HepG2 (cell line): ENCODE results near the gene IL1A. TPM values are rescaled to one million over a fixed set of nuclear protein-coding genes. Genes with fewer than 3 reads are reported as not detected.

Experiments
- ARHGAP35 ChIP-seq: sonication (generic); formaldehyde crosslinking; IDR thresholded peaks from 2 replicates; pipeline ENCODE4 v1.9.0; 2022; ENCODE audit warnings: mild to moderate bottlenecking, inconsistent platforms, moderate library complexity, missing genetic modification reagents, borderline replicate concordance
- ARNT ChIP-seq: fragments of 450-650 bp; IDR thresholded peaks from 2 replicates; pipeline ENCODE4 v1.6.1; 2017
- ATRX ChIP-seq: sonication (generic); formaldehyde crosslinking; IDR thresholded peaks from 2 replicates; pipeline ENCODE4 v1.4.0; 2020; ENCODE audit warnings: missing genetic modification reagents, borderline replicate concordance
- DNMT3B ChIP-seq: conservative IDR thresholded peaks from 2 replicates; pipeline ENCODE4 v1.6.1; 2016; ENCODE audit warnings: missing biosample characterization, control low read depth
- EP300 ChIP-seq, 3 experiments: sonication (generic) in 1 of 3; formaldehyde crosslinking in 1 of 3; IDR thresholded peaks; 2 replicates each; pipeline versions ENCODE4 v1.5.1 to v1.6.1; 2011 to 2020; ENCODE audit warnings: low read depth in 2 of 3, low read length in 2 of 3, borderline replicate concordance in 1 of 3, improper control_type of control experiment in 1 of 3, mild to moderate bottlenecking in 1 of 3, missing genetic modification reagents in 1 of 3, moderate library complexity in 1 of 3
- EZH2 ChIP-seq: conservative IDR thresholded peaks from 2 replicates; pipeline ENCODE4 v1.6.1; 2012; ENCODE audit warnings: mild to moderate bottlenecking, low read depth, low read length, moderate library complexity
- FOSL2 ChIP-seq: sonication (generic); formaldehyde crosslinking; IDR thresholded peaks from 2 replicates; pipeline ENCODE4 v1.4.0; 2020; ENCODE audit warnings: missing genetic modification reagents
- FOXA1 ChIP-seq, 2 experiments: fragments of 450-650 bp in 1 of 2; sonication (generic) in 1 of 2; formaldehyde crosslinking in 1 of 2; IDR thresholded peaks; 2 replicates each; pipeline versions ENCODE4 v1.4.0 to v1.6.1; 2016 to 2020; ENCODE audit warnings: missing genetic modification reagents in 1 of 2
- GATAD2A ChIP-seq: IDR thresholded peaks from 2 replicates; pipeline ENCODE4 v1.6.1; 2016
- HOXD1 ChIP-seq: sonication (generic); formaldehyde crosslinking; IDR thresholded peaks from 2 replicates; pipeline ENCODE4 v1.5.0; 2020; ENCODE audit warnings: missing genetic modification reagents
- MTA3 ChIP-seq: sonication (generic); formaldehyde crosslinking; IDR thresholded peaks from 2 replicates; pipeline ENCODE4 v1.4.0; 2020; ENCODE audit warnings: missing genetic modification reagents
- NAIF1 ChIP-seq: sonication (generic); formaldehyde crosslinking; IDR thresholded peaks from 2 replicates; pipeline ENCODE4 v1.5.0; 2020; ENCODE audit warnings: mild to moderate bottlenecking, missing genetic modification reagents, borderline replicate concordance
- POLR2AphosphoS2 ChIP-seq: IDR thresholded peaks from 2 replicates; pipeline ENCODE4 v1.6.1; 2011; ENCODE audit warnings: low read depth, low read length, improper control_type of control experiment
- RCOR2 ChIP-seq: IDR thresholded peaks from 2 replicates; pipeline ENCODE4 v1.6.1; 2016; ENCODE audit warnings: missing biosample characterization, missing genetic modification reagents
- RFXANK ChIP-seq: IDR thresholded peaks from 2 replicates; pipeline ENCODE4 v1.6.1; 2016
- SMAD3 ChIP-seq: sonication (generic); formaldehyde crosslinking; IDR thresholded peaks from 2 replicates; pipeline ENCODE4 v1.4.0; 2020; ENCODE audit warnings: missing genetic modification reagents
- SUZ12 ChIP-seq: fragments of 150-350 bp; IDR thresholded peaks from 2 replicates; pipeline ENCODE4 v1.6.1; 2014; ENCODE audit warnings: low read depth, low read length
- ZFP36L2 ChIP-seq: sonication (generic); formaldehyde crosslinking; IDR thresholded peaks from 2 replicates; pipeline ENCODE4 v1.4.0; 2020; ENCODE audit warnings: missing genetic modification reagents
- ZNF274 ChIP-seq: sonication (generic); formaldehyde crosslinking; IDR thresholded peaks from 2 replicates; pipeline ENCODE4 v1.5.1; 2020; ENCODE audit warnings: mild to moderate bottlenecking, missing genetic modification reagents
- ZNF572 ChIP-seq: sonication (generic); formaldehyde crosslinking; IDR thresholded peaks from 2 replicates; pipeline ENCODE4 v1.5.1; 2020; ENCODE audit warnings: mild to moderate bottlenecking, missing genetic modification reagents
- ZNF644 ChIP-seq: IDR thresholded peaks from 2 replicates; pipeline ENCODE4 v1.6.1; 2016; ENCODE audit warnings: low read depth
- ZNF7 ChIP-seq: IDR thresholded peaks from 2 replicates; pipeline ENCODE4 v1.6.1; 2016; ENCODE audit warnings: missing biosample characterization, missing genetic modification reagents
- ZNF780A ChIP-seq: sonication (generic); formaldehyde crosslinking; IDR thresholded peaks from 2 replicates; pipeline ENCODE4 v1.8.0; 2022; ENCODE audit warnings: mild to moderate bottlenecking, missing genetic modification reagents, moderate library complexity
- ZNF782 ChIP-seq: sonication (generic); formaldehyde crosslinking; IDR thresholded peaks from 2 replicates; pipeline ENCODE4 v1.4.0; 2020; ENCODE audit warnings: missing genetic modification reagents, mild to moderate bottlenecking, borderline replicate concordance
- polyA plus RNA-seq, 8 experiments: library from polyadenylated mRNA; depleted of rRNA in 3 of 8; stranded (reverse) in 7 of 8; unstranded in 1 of 8; fragments of >200 nt; fragmentation: Illumina TruSeq in 4 of 8; extraction: Trizol in 4 of 8; gene quantifications; 2 replicates each; pipeline versions ENCODE4 v1.2.1 to v1.2.3, GENCODE V29; 2011 to 2016; ENCODE audit warnings: low read depth in 4 of 8, missing spikeins in 1 of 8, mixed read lengths in 1 of 8; ENCODE audit not compliant: insufficient read depth in 1 of 8
- total RNA-seq, 5 experiments: library from RNA; depleted of rRNA; stranded (reverse); fragments of >200 nt; fragmentation: Illumina TruSeq; extraction: Trizol; gene quantifications; 2 replicates each; pipeline ENCODE4 v1.2.3, GENCODE V29; 2016; ENCODE audit warnings: low read depth in 1 of 5
- TF ChIP-seq, protein P1 (sequence below): IDR thresholded peaks from 2 replicates; pipeline ENCODE4 v1.6.1; 2016; ENCODE audit warnings: mild to moderate bottlenecking
- TF ChIP-seq, protein P2 (sequence below): fragments of 450-650 bp; IDR thresholded peaks from 2 replicates; pipeline ENCODE4 v1.6.1; 2017; ENCODE audit warnings: mild to moderate bottlenecking
- TF ChIP-seq, protein P3 (sequence below): sonication (generic); formaldehyde crosslinking; conservative IDR thresholded peaks from 2 replicates; pipeline ENCODE4 v1.4.0; 2020; ENCODE audit warnings: missing genetic modification reagents

The IL1A gene
- total and polyA plus RNA-seq, 2 of the 13 experiments (the other 11 are each of a cell fraction or from before 2014, with no cell fraction given): not detected

DNA sequence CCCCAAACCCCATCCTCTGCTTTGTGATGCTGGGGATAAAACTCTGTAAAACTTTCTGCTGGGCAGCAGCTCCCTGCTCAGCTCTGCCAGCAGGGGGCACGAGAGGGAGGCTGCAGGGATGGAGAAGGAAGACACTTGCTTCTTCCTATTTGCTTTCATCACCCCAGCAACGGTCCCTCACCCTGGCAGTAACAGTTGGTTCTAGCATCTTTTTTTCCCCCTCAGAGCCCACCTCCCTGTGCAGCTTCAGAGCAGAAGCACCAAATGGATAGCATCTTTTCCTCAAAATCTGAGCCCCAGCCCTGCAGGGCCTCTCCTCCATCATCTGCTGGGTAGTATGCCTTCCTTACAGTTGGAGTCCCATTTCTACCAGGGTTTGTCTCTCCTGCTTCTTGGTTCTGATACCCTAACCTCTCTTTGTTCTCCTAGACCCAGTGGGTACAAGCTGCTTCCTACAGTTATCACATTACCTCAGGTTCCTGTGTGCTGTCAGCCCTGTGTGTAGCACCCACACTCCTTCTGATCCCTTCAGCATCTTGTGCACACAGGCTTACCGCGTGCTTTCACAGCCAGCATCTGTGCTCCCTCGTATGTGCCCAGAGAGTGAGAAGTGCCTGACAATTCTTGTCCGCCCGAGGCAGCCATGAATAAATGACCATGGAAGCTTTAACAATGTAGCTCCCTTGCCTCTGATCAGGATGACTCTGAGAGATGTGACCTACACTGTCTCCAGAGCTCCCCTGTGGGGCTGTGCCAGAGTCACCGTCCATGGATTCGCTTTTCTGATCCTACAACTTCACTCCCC is 34.3 kb downstream of the IL1A start (continued):
- TF ChIP-seq SMAD3 (CRISPR knock-in tag): 0 out of 2 replicates have a peak, but pooled peaks have one; percentile 55
- TF ChIP-seq ARNT: no peak
- TF ChIP-seq NAIF1 (CRISPR knock-in tag): no peak
- TF ChIP-seq ZNF644 (CRISPR knock-in tag): no peak
- no peak for TF ChIP-seq SUZ12
- TF ChIP-seq ZFP36L2 (CRISPR knock-in tag): no peak
- TF ChIP-seq DNMT3B (CRISPR knock-in tag): no peak
- no peak for TF ChIP-seq RCOR2 (CRISPR knock-in tag)
- TF ChIP-seq ZNF7 (CRISPR knock-in tag): no peak
- no peak for TF ChIP-seq POLR2AphosphoS2
- TF ChIP-seq ATRX (CRISPR knock-in tag): no peak
- TF ChIP-seq EP300 (IDR thresholded peaks at IDR 0.05; ENCODE audit: low read depth in 2 of 2, low read length in 2 of 2): no peak
- TF ChIP-seq EP300 (CRISPR knock-in tag; IDR thresholded peaks at IDR 0.05; ENCODE audit: borderline replicate concordance): no peak
- no peak for TF ChIP-seq ZNF274
- TF ChIP-seq FOSL2 (CRISPR knock-in tag): peak; percentile 55; the same call in 1 of the 2 replicates
- TF ChIP-seq ARHGAP35: no peak
- no peak for TF ChIP-seq MTA3 (CRISPR knock-in tag)
- peak; percentile 61 for TF ChIP-seq GATAD2A
- TF ChIP-seq RFXANK (CRISPR knock-in tag): no peak
- no peak for TF ChIP-seq ZNF780A (CRISPR knock-in tag)
- TF ChIP-seq, protein P1, sequence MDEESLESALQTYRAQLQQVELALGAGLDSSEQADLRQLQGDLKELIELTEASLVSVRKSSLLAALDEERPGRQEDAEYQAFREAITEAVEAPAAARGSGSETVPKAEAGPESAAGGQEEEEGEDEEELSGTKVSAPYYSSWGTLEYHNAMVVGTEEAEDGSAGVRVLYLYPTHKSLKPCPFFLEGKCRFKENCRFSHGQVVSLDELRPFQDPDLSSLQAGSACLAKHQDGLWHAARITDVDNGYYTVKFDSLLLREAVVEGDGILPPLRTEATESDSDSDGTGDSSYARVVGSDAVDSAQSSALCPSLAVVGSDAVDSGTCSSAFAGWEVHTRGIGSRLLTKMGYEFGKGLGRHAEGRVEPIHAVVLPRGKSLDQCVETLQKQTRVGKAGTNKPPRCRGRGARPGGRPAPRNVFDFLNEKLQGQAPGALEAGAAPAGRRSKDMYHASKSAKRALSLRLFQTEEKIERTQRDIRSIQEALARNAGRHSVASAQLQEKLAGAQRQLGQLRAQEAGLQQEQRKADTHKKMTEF: peak; percentile 52; the same call in 1 of the 2 replicates
- TF ChIP-seq HOXD1 (CRISPR knock-in tag): no peak
- TF ChIP-seq FOXA1 (IDR thresholded peaks at IDR 0.05): no peak
- peak; percentile 39; the same call in 1 of the 2 replicates for TF ChIP-seq FOXA1 (CRISPR knock-in tag; IDR thresholded peaks at IDR 0.05)
- TF ChIP-seq EZH2: no peak
- TF ChIP-seq ZNF782 (CRISPR knock-in tag): no peak
- TF ChIP-seq, protein P2, sequence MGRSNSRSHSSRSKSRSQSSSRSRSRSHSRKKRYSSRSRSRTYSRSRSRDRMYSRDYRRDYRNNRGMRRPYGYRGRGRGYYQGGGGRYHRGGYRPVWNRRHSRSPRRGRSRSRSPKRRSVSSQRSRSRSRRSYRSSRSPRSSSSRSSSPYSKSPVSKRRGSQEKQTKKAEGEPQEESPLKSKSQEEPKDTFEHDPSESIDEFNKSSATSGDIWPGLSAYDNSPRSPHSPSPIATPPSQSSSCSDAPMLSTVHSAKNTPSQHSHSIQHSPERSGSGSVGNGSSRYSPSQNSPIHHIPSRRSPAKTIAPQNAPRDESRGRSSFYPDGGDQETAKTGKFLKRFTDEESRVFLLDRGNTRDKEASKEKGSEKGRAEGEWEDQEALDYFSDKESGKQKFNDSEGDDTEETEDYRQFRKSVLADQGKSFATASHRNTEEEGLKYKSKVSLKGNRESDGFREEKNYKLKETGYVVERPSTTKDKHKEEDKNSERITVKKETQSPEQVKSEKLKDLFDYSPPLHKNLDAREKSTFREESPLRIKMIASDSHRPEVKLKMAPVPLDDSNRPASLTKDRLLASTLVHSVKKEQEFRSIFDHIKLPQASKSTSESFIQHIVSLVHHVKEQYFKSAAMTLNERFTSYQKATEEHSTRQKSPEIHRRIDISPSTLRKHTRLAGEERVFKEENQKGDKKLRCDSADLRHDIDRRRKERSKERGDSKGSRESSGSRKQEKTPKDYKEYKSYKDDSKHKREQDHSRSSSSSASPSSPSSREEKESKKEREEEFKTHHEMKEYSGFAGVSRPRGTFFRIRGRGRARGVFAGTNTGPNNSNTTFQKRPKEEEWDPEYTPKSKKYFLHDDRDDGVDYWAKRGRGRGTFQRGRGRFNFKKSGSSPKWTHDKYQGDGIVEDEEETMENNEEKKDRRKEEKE: no peak
- TF ChIP-seq, protein P3, sequence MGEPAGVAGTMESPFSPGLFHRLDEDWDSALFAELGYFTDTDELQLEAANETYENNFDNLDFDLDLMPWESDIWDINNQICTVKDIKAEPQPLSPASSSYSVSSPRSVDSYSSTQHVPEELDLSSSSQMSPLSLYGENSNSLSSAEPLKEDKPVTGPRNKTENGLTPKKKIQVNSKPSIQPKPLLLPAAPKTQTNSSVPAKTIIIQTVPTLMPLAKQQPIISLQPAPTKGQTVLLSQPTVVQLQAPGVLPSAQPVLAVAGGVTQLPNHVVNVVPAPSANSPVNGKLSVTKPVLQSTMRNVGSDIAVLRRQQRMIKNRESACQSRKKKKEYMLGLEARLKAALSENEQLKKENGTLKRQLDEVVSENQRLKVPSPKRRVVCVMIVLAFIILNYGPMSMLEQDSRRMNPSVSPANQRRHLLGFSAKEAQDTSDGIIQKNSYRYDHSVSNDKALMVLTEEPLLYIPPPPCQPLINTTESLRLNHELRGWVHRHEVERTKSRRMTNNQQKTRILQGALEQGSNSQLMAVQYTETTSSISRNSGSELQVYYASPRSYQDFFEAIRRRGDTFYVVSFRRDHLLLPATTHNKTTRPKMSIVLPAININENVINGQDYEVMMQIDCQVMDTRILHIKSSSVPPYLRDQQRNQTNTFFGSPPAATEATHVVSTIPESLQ (CRISPR knock-in tag): no peak
- TF ChIP-seq ZNF572 (CRISPR knock-in tag): no peak
